Muscle of leg (tissue), 11 donors: ENCODE measurements around the gene CD9. TPM values are rescaled to one million over a fixed set of nuclear protein-coding genes. Genes with fewer than 3 reads are reported as not detected.

ENCODE experiments used
- DNase-seq: peaks from one replicate; pipeline ENCODE4 v3.0.0; 2013
- H3K27ac ChIP-seq: one replicate; pipeline ENCODE4 v1.5.1; 2013; ENCODE audit warnings: mild to moderate bottlenecking, low read length, control low read depth
- H3K27me3 ChIP-seq: one replicate; pipeline ENCODE4 v1.6.1; 2013; ENCODE audit warnings: low read length; ENCODE audit not compliant: control insufficient read depth, insufficient read depth
- H3K36me3 ChIP-seq: one replicate; pipeline ENCODE4 v1.6.1; 2013; ENCODE audit warnings: low read length; ENCODE audit not compliant: control insufficient read depth, insufficient read depth
- H3K4me1 ChIP-seq: one replicate; pipeline ENCODE4 v1.6.1; 2013; ENCODE audit warnings: low read length; ENCODE audit not compliant: control insufficient read depth, insufficient read depth
- H3K4me3 ChIP-seq: one replicate; pipeline ENCODE4 v1.5.1; 2013; ENCODE audit warnings: low read length, control low read depth
- H3K9me3 ChIP-seq: replicated peaks from 2 replicates; pipeline ENCODE4 v1.6.1; 2013; ENCODE audit warnings: low read depth, low read length; ENCODE audit not compliant: control insufficient read depth
- WGBS: methylation state at CpG from one replicate; pipeline ENCODE4 v1.1.5; 2013; ENCODE audit warnings: missing lambda C conversion rate; ENCODE audit not compliant: insufficient coverage; 5-methylcytosine and 5-hydroxymethylcytosine counted together
- polyA plus RNA-seq, 8 donors: library from polyadenylated mRNA; unstranded; fragments of 120-200 nt; gene quantifications; one replicate each; pipeline versions ENCODE4 v1.2.1 to v1.2.3, GENCODE V29; 2013; ENCODE audit warnings: inconsistent platforms in 1 of 8, low replicate concordance in 1 of 8; ENCODE audit not compliant: insufficient read length in 8 of 8, insufficient read depth in 1 of 8
- total RNA-seq: library from RNA; stranded (reverse); fragments of 120-200 nt; gene quantifications from one replicate; pipeline ENCODE4 v1.2.4, GENCODE V29; 2013

CD9 gene
- total and polyA plus RNA-seq, 9 donors, result 39.5 to 94.5 (median 60.7) TPM

GRCh38 chr12:6264402-6265037 lies 64.3 kb downstream of the CD9 start:
- H3K9me3 ChIP-seq, result no peaks in the 10 kb centered on the region

GRCh38 chr12:6265038-6265405 lies 64.8 kb downstream of the CD9 start:
- no peaks in the 10 kb centered on the region for H3K27me3 ChIP-seq

More at GRCh38 chr12:6264402-6265037, 64.3 kb downstream of the CD9 start:
- Histone ChIP-seq H3K36me3 (no peaks in the 10 kb centered on the region), H3K4me1 (peaks cover 13% of the 10 kb centered on the region), H3K4me3 (no peak overlapping the region), H3K27ac (no peak overlapping the region), H3K27me3 (no peaks in the 10 kb centered on the region)
- WGBS, result 69% methylated on average over 11 of the region's 11 CpGs
- no peak for DNase-seq

GRCh38 chr12:6266541-6266966 lies 66.4 kb downstream of the CD9 start:
- Histone ChIP-seq H3K4me3 (no peak overlapping the region), H3K27ac (no peak overlapping the region), H3K36me3 (no peaks in the 10 kb centered on the region), H3K4me1 (peaks cover 13% of the 10 kb centered on the region), H3K27me3 (no peaks in the 10 kb centered on the region), H3K9me3 (no peaks in the 10 kb centered on the region)
- WGBS, result 100% methylated on average over 1 of the region's 7 CpGs
- DNase-seq, result no peak

More at GRCh38 chr12:6265038-6265405, 64.8 kb downstream of the CD9 start:
- Histone ChIP-seq H3K4me1 (peaks cover 13% of the 10 kb centered on the region), H3K36me3 (no peaks in the 10 kb centered on the region), H3K9me3 (no peaks in the 10 kb centered on the region), H3K27ac (no peak overlapping the region), H3K4me3 (no peak overlapping the region)
- no peak for DNase-seq
- WGBS, result 93% methylated on average over 2 of the region's 2 CpGs

DNA sequence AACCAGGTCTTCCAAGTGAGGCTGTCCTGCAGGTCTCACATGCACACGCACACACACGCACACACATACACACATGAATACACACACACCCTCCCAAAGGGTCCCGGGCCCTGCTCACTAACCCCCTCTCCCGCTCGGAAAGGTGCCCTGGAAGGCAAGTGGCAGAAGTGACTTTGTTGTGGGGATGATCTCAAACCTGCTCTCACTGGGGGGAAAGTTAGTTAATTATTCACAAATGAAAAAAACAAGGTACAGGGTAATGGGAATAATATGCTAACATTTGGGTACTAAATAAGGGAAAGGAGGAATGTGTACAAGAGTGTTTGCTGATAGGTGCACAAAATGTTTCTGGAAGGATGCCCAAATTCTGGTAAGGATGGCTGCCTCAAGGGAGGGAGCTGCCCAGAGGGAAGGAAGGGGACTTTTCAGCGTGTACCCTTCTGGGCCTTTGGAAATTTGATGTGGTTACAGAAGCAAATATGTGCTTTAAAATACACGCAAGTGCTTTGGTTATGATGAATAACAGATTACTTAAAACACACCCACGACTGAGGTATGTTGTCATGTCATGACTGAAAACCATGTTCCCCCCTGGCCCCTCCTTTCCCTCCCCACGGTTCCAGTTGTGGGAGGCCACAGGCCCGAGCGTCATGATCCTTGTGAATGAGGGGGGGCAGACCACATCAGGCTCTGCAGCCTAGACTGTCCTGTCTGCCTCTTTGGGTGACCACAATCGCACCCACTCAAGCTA lies 66.9 kb downstream of the CD9 start:
- H3K4me1 ChIP-seq, result peaks cover 11% of the 10 kb centered on the region
- no peak for DNase-seq
- no peak overlapping the region for H3K27ac ChIP-seq
- H3K9me3 ChIP-seq, result no peaks in the 10 kb centered on the region
- H3K4me3 ChIP-seq, result no peak overlapping the region
- no peaks in the 10 kb centered on the region for H3K36me3 ChIP-seq
- 90% methylated on average over 1 of the region's 12 CpGs for WGBS
- no peaks in the 10 kb centered on the region for H3K27me3 ChIP-seq

DNA sequence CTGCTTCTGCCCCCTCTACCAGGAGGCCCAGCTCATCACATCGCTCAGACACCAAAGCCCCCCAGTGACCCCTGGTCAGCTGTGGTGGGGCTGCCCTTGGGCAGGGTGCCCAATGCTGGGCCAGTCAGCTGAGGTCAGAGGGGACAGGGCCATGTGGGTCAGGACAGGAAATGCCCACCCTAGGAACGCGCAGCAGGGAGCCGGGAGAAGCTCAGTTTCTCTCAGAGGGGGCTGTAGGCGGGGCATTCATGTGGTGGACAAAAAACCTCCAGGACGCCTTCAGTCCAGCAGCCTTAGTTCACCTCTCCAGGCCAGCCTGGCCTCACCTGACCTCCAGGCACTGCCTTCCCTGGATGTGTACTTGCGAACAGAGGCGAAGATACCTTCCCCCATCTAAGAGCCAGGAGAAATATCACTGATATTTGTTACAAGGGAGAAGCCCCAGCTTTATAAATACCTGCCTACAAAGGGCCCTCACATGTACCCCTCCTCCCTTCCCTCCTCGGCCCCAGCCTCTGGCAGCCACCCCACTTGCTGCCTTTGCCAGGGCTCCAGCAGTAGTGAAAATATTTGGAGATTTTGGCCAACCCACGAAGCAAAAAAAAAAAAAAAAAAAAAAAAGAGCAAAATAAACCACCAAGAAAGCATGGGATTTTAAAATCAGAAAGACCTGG lies 68.4 kb downstream of the CD9 start:
- Histone ChIP-seq H3K4me1 (peaks cover 19% of the 10 kb centered on the region), H3K4me3 (no peak overlapping the region), H3K27me3 (peaks cover 5% of the 10 kb centered on the region), H3K27ac (peak overlapping the region; percentile 20), H3K9me3 (no peaks in the 10 kb centered on the region), H3K36me3 (no peaks in the 10 kb centered on the region)
- 78% methylated on average over 6 of the region's 10 CpGs for WGBS
- DNase-seq, result peak; percentile 50

- DNase-seq, result no peak
- Histone ChIP-seq H3K27me3 (peaks cover 5% of the 10 kb centered on the region), H3K4me3 (no peak overlapping the region), H3K9me3 (no peaks in the 10 kb centered on the region), H3K36me3 (no peaks in the 10 kb centered on the region), H3K27ac (no peak overlapping the region), H3K4me1 (peaks cover 23% of the 10 kb centered on the region)
- WGBS, result 95% methylated on average over 14 of the region's 16 CpGs
Observed at GRCh38 chr12:6269986-6270385, 69.8 kb downstream of the CD9 start.

DNA sequence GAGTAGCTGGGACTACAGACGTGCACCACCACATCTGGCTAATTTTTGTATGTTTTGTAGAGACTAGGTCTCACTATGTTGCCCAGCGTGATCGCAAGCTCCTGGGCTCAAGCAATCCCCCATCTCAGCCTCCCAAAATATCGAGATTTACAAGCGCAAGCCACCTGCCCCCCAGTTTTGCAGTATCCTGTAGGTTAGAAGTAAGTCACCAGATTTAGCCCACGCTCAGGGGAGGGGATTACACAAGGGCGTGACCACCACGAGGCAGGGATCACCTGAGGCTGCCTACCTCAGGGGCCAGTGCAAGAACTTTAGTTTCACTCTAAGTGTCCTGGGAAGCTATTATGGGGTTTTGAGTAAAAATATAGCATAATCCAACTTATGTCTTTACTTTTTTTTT lies 71.1 kb downstream of the CD9 start:
- 71% methylated on average over 2 of the region's 8 CpGs for WGBS
- peaks cover 8% of the 10 kb centered on the region for H3K27me3 ChIP-seq
- DNase-seq, result no peak
- no peaks in the 10 kb centered on the region for H3K9me3 ChIP-seq
- H3K36me3 ChIP-seq, result no peaks in the 10 kb centered on the region
- no peak overlapping the region for H3K4me3 ChIP-seq
- H3K27ac ChIP-seq, result no peak overlapping the region
- peaks cover 23% of the 10 kb centered on the region for H3K4me1 ChIP-seq

GRCh38 chr12:6272300-6273204 lies 72.4 kb downstream of the CD9 start:
- Histone ChIP-seq H3K9me3 (no peaks in the 10 kb centered on the region), H3K4me1 (peaks cover 23% of the 10 kb centered on the region), H3K27ac (no peak overlapping the region), H3K4me3 (no peak overlapping the region), H3K36me3 (no peaks in the 10 kb centered on the region), H3K27me3 (peaks cover 8% of the 10 kb centered on the region)
- no peak for DNase-seq
- WGBS, result 54% methylated on average over 5 of the region's 12 CpGs

GRCh38 chr12:6273205-6273540 lies 73.0 kb downstream of the CD9 start:
- Histone ChIP-seq H3K9me3 (no peaks in the 10 kb centered on the region), H3K27ac (no peak overlapping the region), H3K27me3 (peaks cover 11% of the 10 kb centered on the region), H3K36me3 (no peaks in the 10 kb centered on the region), H3K4me1 (peaks cover 26% of the 10 kb centered on the region), H3K4me3 (no peak overlapping the region)
- no CpG with 5 or more reads among the region's 4 CpGs for WGBS
- no peak for DNase-seq
